ENCODE measurements around the gene ZSWIM6.

The ZSWIM6 gene

DNA sequence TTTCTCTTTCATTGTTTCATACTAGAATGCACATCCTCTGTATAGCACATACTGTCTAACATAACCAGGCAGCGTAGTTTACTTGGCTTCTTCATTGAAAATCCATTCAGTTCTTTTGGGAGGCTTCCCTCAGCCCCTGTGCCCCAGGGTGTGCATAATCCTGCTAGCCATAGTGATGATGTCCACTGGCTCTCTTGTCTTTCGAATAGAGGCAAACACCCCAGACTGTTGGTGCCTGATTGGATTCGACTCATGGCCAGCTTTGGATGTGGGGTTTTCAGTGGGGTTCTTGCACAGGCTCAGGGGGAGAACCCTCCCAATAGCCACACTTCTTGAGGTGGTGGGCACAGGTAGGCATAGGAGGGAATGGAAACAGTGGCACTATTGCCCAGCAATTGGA lies 53.6 kb downstream of the ZSWIM6 start:
- TF ChIP-seq, protein P1, sequence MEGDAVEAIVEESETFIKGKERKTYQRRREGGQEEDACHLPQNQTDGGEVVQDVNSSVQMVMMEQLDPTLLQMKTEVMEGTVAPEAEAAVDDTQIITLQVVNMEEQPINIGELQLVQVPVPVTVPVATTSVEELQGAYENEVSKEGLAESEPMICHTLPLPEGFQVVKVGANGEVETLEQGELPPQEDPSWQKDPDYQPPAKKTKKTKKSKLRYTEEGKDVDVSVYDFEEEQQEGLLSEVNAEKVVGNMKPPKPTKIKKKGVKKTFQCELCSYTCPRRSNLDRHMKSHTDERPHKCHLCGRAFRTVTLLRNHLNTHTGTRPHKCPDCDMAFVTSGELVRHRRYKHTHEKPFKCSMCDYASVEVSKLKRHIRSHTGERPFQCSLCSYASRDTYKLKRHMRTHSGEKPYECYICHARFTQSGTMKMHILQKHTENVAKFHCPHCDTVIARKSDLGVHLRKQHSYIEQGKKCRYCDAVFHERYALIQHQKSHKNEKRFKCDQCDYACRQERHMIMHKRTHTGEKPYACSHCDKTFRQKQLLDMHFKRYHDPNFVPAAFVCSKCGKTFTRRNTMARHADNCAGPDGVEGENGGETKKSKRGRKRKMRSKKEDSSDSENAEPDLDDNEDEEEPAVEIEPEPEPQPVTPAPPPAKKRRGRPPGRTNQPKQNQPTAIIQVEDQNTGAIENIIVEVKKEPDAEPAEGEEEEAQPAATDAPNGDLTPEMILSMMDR (IDR thresholded peaks at IDR 0.05): no peak

DNA sequence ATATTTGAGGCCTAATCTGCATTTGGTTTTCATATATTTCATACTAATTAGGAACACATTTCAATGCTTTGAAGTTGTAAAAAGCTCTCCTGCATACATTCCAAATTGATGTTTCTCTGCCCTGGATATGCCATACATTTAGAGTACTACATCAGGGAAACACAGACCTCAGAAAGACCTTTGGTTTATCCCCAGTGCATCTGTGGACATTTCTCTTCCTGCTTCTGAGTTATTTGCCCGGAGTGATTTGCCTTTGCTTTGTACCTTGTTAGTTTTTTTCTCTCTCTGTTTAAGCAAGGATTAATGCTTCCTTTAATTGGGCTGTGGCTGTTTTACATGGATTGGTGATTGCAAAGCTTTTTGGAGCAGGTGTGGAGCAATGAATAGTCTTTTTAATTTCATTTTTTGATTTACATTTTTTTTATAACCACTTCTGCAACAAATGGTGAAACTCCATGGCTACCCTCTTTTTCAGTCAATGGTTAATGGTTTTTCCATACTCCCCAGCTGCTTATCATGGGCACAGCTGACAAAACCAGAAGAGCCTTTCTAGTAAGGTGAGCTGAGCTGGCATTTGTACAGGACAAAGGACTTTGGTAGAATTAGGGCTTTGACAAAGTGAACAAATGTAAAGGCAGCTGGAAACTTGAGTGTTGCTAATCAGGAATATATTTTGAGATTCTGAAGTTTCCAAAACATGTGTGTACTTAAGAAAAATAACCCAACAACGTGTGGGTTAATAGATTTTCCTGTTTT lies 54.2 kb downstream of the ZSWIM6 start:
- TF ChIP-seq, protein P1 (IDR thresholded peaks at IDR 0.05): no peak

DNA sequence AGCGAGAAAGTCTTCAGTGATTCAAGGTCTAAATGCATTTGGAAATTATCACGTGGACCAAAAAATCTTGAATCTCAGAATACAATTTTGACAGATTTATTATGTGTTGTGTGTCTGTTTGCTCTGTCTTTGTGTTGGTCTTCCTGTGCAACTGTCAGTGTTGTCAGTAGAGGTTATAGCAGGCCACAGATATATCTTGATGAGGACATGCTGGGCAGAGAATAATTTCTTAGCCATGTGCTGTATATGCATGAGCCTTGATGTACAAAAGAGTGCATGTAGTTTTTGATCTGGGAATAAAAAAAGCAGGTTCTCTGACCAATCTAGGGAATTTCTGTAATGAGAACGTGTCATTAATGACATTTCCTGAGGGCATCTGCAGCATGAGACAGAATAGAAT lies 57.6 kb downstream of the ZSWIM6 start:
- TF ChIP-seq, protein P1 (IDR thresholded peaks at IDR 0.05): no peak

DNA sequence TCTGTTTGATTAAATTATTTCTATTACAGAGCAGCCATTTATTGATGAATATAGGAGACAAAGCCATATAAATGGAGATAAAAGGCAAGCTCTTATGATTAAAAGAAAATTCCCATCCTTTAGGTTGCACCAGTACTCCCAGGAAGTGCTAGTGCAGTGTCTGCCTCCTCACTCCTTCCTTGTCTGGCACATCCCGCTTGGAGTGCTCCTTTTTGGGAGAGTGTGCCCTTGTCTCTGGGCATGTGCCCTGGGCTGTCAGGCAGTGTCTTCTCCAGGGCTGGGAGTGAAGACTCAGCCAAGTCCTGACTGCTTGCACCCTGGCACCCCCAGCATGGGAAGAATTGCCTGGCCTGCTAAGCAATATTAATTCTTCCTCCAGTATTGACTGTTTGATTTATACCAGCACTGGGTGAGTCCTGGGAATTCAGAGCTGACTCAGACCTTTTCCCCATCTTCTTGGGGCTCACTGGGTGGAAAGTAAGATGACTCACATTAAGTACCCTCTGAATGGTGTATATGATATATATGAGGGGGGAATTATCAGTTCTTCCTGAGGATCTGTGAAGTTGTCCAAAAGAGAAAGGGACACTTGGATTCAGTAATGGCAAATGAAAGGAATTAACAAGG lies 62.1 kb downstream of the ZSWIM6 start:
- TF ChIP-seq, protein P1 (IDR thresholded peaks at IDR 0.05): no peak

DNA sequence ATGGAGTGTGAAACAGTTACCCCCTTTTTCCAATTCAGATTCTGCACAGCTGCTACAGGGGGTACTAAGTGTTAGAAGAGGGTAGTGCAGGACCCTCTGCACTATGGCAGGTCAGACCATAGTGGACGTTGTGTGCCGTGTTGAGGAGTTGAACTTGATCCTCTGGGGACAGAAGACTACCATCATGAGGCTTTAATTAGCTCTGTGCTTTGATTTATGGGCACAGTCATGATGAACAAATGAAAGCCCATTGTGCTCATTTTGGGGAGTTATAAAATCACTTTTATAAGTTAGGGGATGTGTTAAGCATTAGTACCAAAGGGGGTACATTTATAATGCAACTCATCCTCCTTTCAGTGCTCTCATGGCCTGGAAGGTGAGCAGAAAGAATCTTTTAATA lies 62.7 kb downstream of the ZSWIM6 start:
- TF ChIP-seq, protein P1 (IDR thresholded peaks at IDR 0.05): no peak

DNA sequence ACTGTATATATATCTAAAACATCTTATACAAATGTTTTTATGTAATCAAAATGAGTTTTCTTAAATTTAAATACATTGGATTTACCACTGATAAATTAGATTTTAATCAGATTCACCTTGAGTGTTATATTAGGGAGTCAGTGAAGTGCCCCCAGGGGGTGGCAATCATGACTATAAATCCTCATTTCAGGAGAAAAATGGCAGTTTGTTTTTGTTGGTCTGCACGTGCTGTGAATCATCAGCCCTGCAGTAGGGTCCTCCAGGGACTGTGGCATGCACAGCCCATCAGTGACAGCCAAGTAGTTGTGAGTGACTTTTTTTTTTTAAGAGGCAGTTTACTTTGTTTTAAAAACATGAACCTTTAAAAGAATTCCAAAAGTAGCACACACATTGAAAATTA lies 65.2 kb downstream of the ZSWIM6 start:
- TF ChIP-seq, protein P1 (IDR thresholded peaks at IDR 0.05): no peak

DNA sequence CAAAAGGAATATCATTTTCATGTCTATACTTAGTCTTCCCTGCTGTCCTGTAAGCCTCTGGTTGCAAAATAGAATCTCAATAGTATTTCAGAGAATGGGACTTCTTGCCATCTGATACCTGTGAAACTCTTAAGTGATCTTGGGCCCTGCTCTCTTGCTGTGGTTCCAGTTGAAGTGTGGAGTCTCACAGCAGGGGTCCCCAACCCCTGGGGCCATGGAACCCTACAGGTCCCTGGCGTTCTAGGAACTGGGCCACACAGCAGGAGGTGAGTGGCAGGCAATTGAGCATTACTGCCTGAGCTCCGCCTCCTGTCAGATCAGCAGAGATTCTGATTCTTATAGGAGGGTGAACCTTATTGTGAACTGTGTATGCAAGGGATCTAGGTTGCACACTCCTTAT lies 65.9 kb downstream of the ZSWIM6 start:
- TF ChIP-seq, protein P1 (IDR thresholded peaks at IDR 0.05): no peak
